Peyer's patch (tissue), 4 donors: ENCODE data around the gene NIPBL.

Experiments used
- CTCF ChIP-seq, 6 experiments: fragments of 450-650 bp in 4 of 6; fragments of 200-600 bp in 2 of 6; sonication (generic) in 1 of 6; IDR thresholded peaks; one replicate each; pipeline ENCODE4 v1.5.1; 2017 to 2019; ENCODE audit warnings: antibody characterized with exemption in 6 of 6, mild to moderate bottlenecking in 3 of 6, moderate library complexity in 1 of 6
- POLR2A ChIP-seq, 2 donors: fragments of 450-650 bp; IDR thresholded peaks; one replicate each; pipeline ENCODE4 v1.5.1; 2017; ENCODE audit warnings: antibody characterized with exemption in 2 of 2, mild to moderate bottlenecking in 2 of 2, moderate library complexity in 2 of 2

GRCh38 chr5:36879274-36880033 lies 2.9 kb downstream of the NIPBL start:
- no peak for TF ChIP-seq CTCF (IDR thresholded peaks at IDR 0.05)
- no peak for TF ChIP-seq POLR2A (IDR thresholded peaks at IDR 0.05)
